Endothelial cell (in vitro differentiated cells): ENCODE results near the gene TBX21. TPM values are rescaled to one million over a fixed set of nuclear protein-coding genes. Genes with fewer than 3 reads are reported as not detected.

Experiments
- DNase-seq: peaks from one replicate; pipeline ENCODE4 v3.0.0; 2021; ENCODE audit warnings: low spot score
- H3K27ac Mint-ChIP-seq: one replicate; pipeline ENCODE4 v1.8.0; 2021; ENCODE audit warnings: mixed read lengths, inconsistent platforms; ENCODE audit not compliant: unreplicated experiment
- H3K27me3 Mint-ChIP-seq: one replicate; pipeline ENCODE4 v1.8.0; 2021; ENCODE audit warnings: mild to moderate bottlenecking, moderate library complexity, mixed read lengths, inconsistent platforms; ENCODE audit not compliant: unreplicated experiment
- H3K36me3 Mint-ChIP-seq: one replicate; pipeline ENCODE4 v1.8.0; 2021; ENCODE audit warnings: mild to moderate bottlenecking, low read depth, mixed read lengths, inconsistent platforms; ENCODE audit not compliant: unreplicated experiment
- H3K4me1 Mint-ChIP-seq: one replicate; pipeline ENCODE4 v1.8.0; 2021; ENCODE audit warnings: mild to moderate bottlenecking, mixed read lengths, inconsistent platforms; ENCODE audit not compliant: unreplicated experiment
- H3K4me3 Mint-ChIP-seq: one replicate; pipeline ENCODE4 v1.8.0; 2021; ENCODE audit warnings: mild to moderate bottlenecking, mixed read lengths, inconsistent platforms; ENCODE audit not compliant: unreplicated experiment
- H3K9me3 Mint-ChIP-seq: one replicate; pipeline ENCODE4 v1.8.0; 2021; ENCODE audit warnings: mixed read lengths, inconsistent platforms; ENCODE audit not compliant: unreplicated experiment
- CTCF ChIP-seq: fragments of 200-600 bp; sonication (generic); IDR thresholded peaks from one replicate; pipeline ENCODE4 v1.5.0; 2021; ENCODE audit warnings: antibody characterized with exemption; ENCODE audit not compliant: unreplicated experiment
- total RNA-seq: library from RNA; stranded (reverse); fragmentation: NEBNext Ultra II Directional; extraction: Animal tissue kit (Norgen Biotek cat#: 25700); gene quantifications from one replicate; pipeline ENCODE4 v1.2.1, GENCODE V29; 2021; ENCODE audit not compliant: unreplicated experiment

Gene TBX21
- total RNA-seq, 1 donor from 2014 or later = 0.21 TPM

GRCh38 chr17:47712330-47713023 is 20.6 kb upstream of the TBX21 start:
- Mint-ChIP-seq H3K36me3 (peaks cover 21% of the 10 kb centered on the region), H3K27me3 (peaks cover 19% of the 10 kb centered on the region)

GRCh38 chr17:47713980-47714700 is 18.9 kb upstream of the TBX21 start:
- DNase-seq = no peak
- no peaks in the 10 kb centered on the region for H3K9me3 Mint-ChIP-seq
- H3K4me3 Mint-ChIP-seq = no peak overlapping the region
- H3K27me3 Mint-ChIP-seq = peaks cover 26% of the 10 kb centered on the region
- peaks cover 16% of the 10 kb centered on the region for H3K36me3 Mint-ChIP-seq
- peaks cover 14% of the 10 kb centered on the region for H3K4me1 Mint-ChIP-seq
- no peak for TF ChIP-seq CTCF
- peak overlapping the region; percentile 38 for H3K27ac Mint-ChIP-seq

More at GRCh38 chr17:47712330-47713023, 20.6 kb upstream of the TBX21 start:
- H3K4me1 Mint-ChIP-seq = no peaks in the 10 kb centered on the region
- TF ChIP-seq CTCF = no peak
- no peak for DNase-seq
- H3K9me3 Mint-ChIP-seq = no peaks in the 10 kb centered on the region
- no peak overlapping the region for H3K27ac Mint-ChIP-seq
- H3K4me3 Mint-ChIP-seq = no peak overlapping the region

DNA sequence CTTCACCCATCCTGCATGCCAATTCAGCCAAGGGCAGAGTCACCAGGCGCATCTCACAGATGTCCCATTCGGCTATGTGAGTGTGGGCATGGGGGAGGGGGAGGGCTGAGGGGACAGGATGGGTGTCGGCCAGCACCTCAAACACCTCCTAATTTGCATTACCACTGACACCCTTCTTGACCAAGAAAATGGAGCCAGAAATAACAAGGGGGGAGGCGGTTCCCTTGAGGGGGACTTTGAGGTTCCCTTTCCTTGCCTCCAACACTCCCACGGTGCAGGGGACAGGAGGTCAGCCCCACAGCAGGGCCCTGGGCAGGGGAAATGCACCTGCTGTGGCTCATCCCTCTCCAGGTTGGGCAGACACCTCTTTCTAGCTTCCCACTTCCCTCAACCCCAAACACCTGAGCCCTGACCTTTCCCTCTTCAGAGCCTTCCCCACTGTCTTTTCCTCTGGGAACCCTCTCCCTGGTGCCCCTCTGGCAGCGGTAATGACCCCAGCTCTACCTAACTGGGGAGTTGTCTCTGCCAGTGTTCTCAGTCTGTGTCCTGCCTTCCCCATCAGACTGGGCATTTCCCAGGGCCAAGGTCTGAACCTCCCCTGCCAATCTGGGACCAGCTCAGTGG is 18.2 kb upstream of the TBX21 start:
- peaks cover 25% of the 10 kb centered on the region for H3K27me3 Mint-ChIP-seq
- H3K9me3 Mint-ChIP-seq = no peaks in the 10 kb centered on the region
- TF ChIP-seq CTCF = no peak
- no peak overlapping the region for H3K27ac Mint-ChIP-seq
- no peak overlapping the region for H3K4me3 Mint-ChIP-seq
- peaks cover 15% of the 10 kb centered on the region for H3K4me1 Mint-ChIP-seq
- no peak for DNase-seq
- H3K36me3 Mint-ChIP-seq = peaks cover 12% of the 10 kb centered on the region

GRCh38 chr17:47715669-47716325 is 17.2 kb upstream of the TBX21 start:
- DNase-seq = no peak
- no peaks in the 10 kb centered on the region for H3K9me3 Mint-ChIP-seq
- H3K27ac Mint-ChIP-seq = no peak overlapping the region
- H3K36me3 Mint-ChIP-seq = peaks cover 6% of the 10 kb centered on the region
- H3K4me3 Mint-ChIP-seq = no peak overlapping the region
- peaks cover 15% of the 10 kb centered on the region for H3K4me1 Mint-ChIP-seq
- H3K27me3 Mint-ChIP-seq = peaks cover 27% of the 10 kb centered on the region
- no peak for TF ChIP-seq CTCF
